ENCODE results near the gene DEDD. TPM values are rescaled to one million over a fixed set of nuclear protein-coding genes. Genes with fewer than 3 reads are reported as not detected.

Gene DEDD
- total RNA-seq, 1 experiment from 2014 or later: 44.7 TPM

GRCh38 chr1:161113915-161114314, 18.6 kb downstream of the DEDD start:
- no peak overlapping the region for H2BK5ac ChIP-seq (ENCODE audit: insufficient read length, low read length)
- no peak overlapping the region for H2BK20ac ChIP-seq (ENCODE audit: low read depth, low read length, poor library complexity, severe bottlenecking)
- H2AFZ ChIP-seq (ENCODE audit: low read length): no peak overlapping the region
- Mint-ChIP-seq H3K9me3 (no peaks in the 10 kb centered on the region), H3K27ac (no peak overlapping the region), H3K4me1 (peaks cover 12% of the 10 kb centered on the region in 2 experiments), H3K27me3 (ENCODE audit: low read depth) (no peaks in the 10 kb centered on the region), H3K4me3 (no peak overlapping the region; a peak in 1 of 5 replicates), H3K36me3 (ENCODE audit: insufficient read depth in 1 of 3, low read depth in 3 of 3) (peaks cover 0 to 5% (median 2%) of the 10 kb centered on the region in 3 experiments; a peak in 5 of 7 replicates)
- H4K20me1 ChIP-seq (ENCODE audit: control insufficient read depth, insufficient read depth, insufficient read length): no peaks in the 10 kb centered on the region
- H2BK15ac ChIP-seq (ENCODE audit: low read depth, low read length): no peak overlapping the region
- peaks cover 3% of the 10 kb centered on the region; the same call in 1 of the 2 replicates for H3K4me1 ChIP-seq (ENCODE audit: insufficient read depth, low read length)
- H3T11ph ChIP-seq (ENCODE audit: low read length): no peak overlapping the region
- no peak overlapping the region for H3K4ac ChIP-seq (ENCODE audit: low read depth, low read length)
- H3K79me1 ChIP-seq (ENCODE audit: insufficient read depth, low read depth, low read length, poor library complexity, severe bottlenecking): peaks cover 3% of the 10 kb centered on the region
- H2BK120ac ChIP-seq (ENCODE audit: low read depth, low read length, poor library complexity, severe bottlenecking): no peak overlapping the region
- no peak overlapping the region for H3K9ac ChIP-seq (ENCODE audit: extremely low read depth, insufficient read length, low read length)
- no peak overlapping the region for H3K18ac ChIP-seq (ENCODE audit: insufficient read length, low read depth, low read length)
- no peak overlapping the region for H3K4me2 ChIP-seq (ENCODE audit: insufficient read depth, insufficient read length, low read length)
- H4K8ac ChIP-seq (replicated peaks; ENCODE audit: insufficient read length, low read depth, low read length): no peak overlapping the region
- TF ChIP-seq CTCF (conservative IDR thresholded peaks at IDR 0.05): no peak
- no CpG with 5 or more reads among the region's 1 CpG for WGBS (ENCODE audit: extremely low coverage, insufficient read length, low lambda C conversion rate)
- no peak overlapping the region for H3K56ac ChIP-seq (ENCODE audit: insufficient read length, low read depth, low read length)
- no peak for DNase-seq
- H3K79me2 ChIP-seq (ENCODE audit: insufficient read depth, low read length): peaks cover 10% of the 10 kb centered on the region; the same call in 1 of the 2 replicates
- no peak overlapping the region for H3K27ac ChIP-seq (ENCODE audit: insufficient read length, low read depth, low read length)
- no peak overlapping the region for H2BK12ac ChIP-seq (ENCODE audit: insufficient read length, low read depth, low read length)
- H3K23me2 ChIP-seq (ENCODE audit: insufficient read length, low read depth, low read length, poor library complexity, severe bottlenecking): peaks cover 8% of the 10 kb centered on the region
- H3K23ac ChIP-seq (ENCODE audit: insufficient read length, low read depth, low read length): no peak overlapping the region
- no peaks in the 10 kb centered on the region for H3K9me3 ChIP-seq (ENCODE audit: control insufficient read depth, low read depth, low read length)
- H3K27me3 ChIP-seq (ENCODE audit: insufficient read depth, low read length): no peaks in the 10 kb centered on the region
- no peak overlapping the region for H4K91ac ChIP-seq (ENCODE audit: insufficient read length, low read depth, low read length)
- H4K5ac ChIP-seq (ENCODE audit: insufficient read length, low read depth, low read length): no peak overlapping the region
- no peak overlapping the region for H3K14ac ChIP-seq (ENCODE audit: insufficient read depth, low read length)
- H2AK5ac ChIP-seq (ENCODE audit: insufficient read length, low read length): no peak overlapping the region
